Ovary (tissue), 9 donors: Measurements from ENCODE around the gene CFAP58. TPM values are rescaled to one million over a fixed set of nuclear protein-coding genes. Genes with fewer than 3 reads are reported as not detected.

Experiments used
- DNase-seq, 5 donors: peaks; one replicate each; pipeline ENCODE4 v3.0.0-alpha.2; 2019 to 2020
- H3K27ac ChIP-seq, 2 donors: fragments of 200-600 bp; one replicate each; pipeline versions ENCODE4 v1.5.1 to v1.8.0; 2019 to 2022
- H3K27me3 ChIP-seq: fragments of 200-600 bp; one replicate; pipeline ENCODE4 v1.8.0; 2022
- H3K36me3 ChIP-seq: fragments of 200-600 bp; sonication (generic); one replicate; pipeline ENCODE4 v1.5.1; 2019
- H3K4me1 ChIP-seq: one replicate; pipeline ENCODE4 v1.8.1; 2013; ENCODE audit warnings: mild to moderate bottlenecking, moderate library complexity; ENCODE audit not compliant: insufficient read depth
- H3K4me3 ChIP-seq: fragments of 200-600 bp; sonication (generic); one replicate; pipeline ENCODE4 v1.5.1; 2017
- H3K9me3 ChIP-seq, 2 donors: fragments of 200-600 bp in 1 of 2; sonication (generic) in 1 of 2; one replicate each; pipeline versions ENCODE4 v1.5.1 to v1.8.1; 2013 to 2019; ENCODE audit warnings: mild to moderate bottlenecking in 1 of 2, moderate library complexity in 1 of 2
- EP300 ChIP-seq: sonication (generic); formaldehyde crosslinking; IDR thresholded peaks from one replicate; pipeline ENCODE4 v1.6.1; 2017; ENCODE audit warnings: antibody characterized with exemption
- POLR2A ChIP-seq: fragments of 450-650 bp; IDR thresholded peaks from one replicate; pipeline ENCODE4 v1.6.1; 2017; ENCODE audit warnings: antibody characterized with exemption, mild to moderate bottlenecking, moderate library complexity
- WGBS, 3 donors: extraction: QIAGEN DNeasy Blood & Tissue Kit in 1 of 3; methylation state at CpG; one replicate each; pipeline versions ENCODE4 v1.1.5 to v1.1.7; 2013 to 2017; 5-methylcytosine and 5-hydroxymethylcytosine counted together
- intact Hi-C, 4 donors: fragments of 100-400 bp; cut with DNase I; formaldehyde crosslinking; loops; one replicate each; pipeline versions ENCODE4 v1.11.0 to v1.15.1; 2022 to 2023
- polyA plus RNA-seq, 2 donors: library from polyadenylated mRNA; stranded (reverse); fragments of 200-250 nt in 1 of 2; fragments of 350-450 nt in 1 of 2; fragmentation: Illumina TruSeq in 1 of 2; extraction: RNeasy Lipid Tissue Mini Kit (QIAGEN cat#74804) in 1 of 2; gene quantifications; one replicate each; pipeline ENCODE4 v1.2.3, GENCODE V29; 2013 to 2014
- total RNA-seq, 7 donors: library from RNA; depleted of rRNA in 2 of 7; stranded (reverse); fragments of >200 nt in 2 of 7; fragmentation: NEBNext Ultra II Directional in 3 of 7; extraction: Animal tissue kit (Norgen Biotek cat#: 25700) in 3 of 7; gene quantifications; one replicate each; pipeline versions ENCODE4 v1.1.0 to v1.2.4, GENCODE V29; 2016 to 2023
- TF ChIP-seq, protein P1 (sequence below), 3 donors: fragments of 450-650 bp in 2 of 3; fragments of 200-600 bp in 1 of 3; IDR thresholded peaks; one replicate each; pipeline versions ENCODE4 v1.5.1 to v1.8.0; 2016 to 2022; ENCODE audit warnings: antibody characterized with exemption in 3 of 3, mild to moderate bottlenecking in 1 of 3
- donor health status: DM: no; HTN: no; CAD: no; lungs with moderate emphysema.
- donor health status: DM: no; HTN: no; CAD: no.
- donor health status: Bipolar disorder and iron deficiency.
- donor health status: DM: yes; HTN: yes; CAD: no.
- donor health status: DM: no; HTN: no; CAD: no.
- donor health status: DM: yes; HTN: yes; CAD: no.

The CFAP58 gene
- total and polyA plus RNA-seq, 9 donors: 0.17 to 7.9 (median 0.60) TPM

DNA sequence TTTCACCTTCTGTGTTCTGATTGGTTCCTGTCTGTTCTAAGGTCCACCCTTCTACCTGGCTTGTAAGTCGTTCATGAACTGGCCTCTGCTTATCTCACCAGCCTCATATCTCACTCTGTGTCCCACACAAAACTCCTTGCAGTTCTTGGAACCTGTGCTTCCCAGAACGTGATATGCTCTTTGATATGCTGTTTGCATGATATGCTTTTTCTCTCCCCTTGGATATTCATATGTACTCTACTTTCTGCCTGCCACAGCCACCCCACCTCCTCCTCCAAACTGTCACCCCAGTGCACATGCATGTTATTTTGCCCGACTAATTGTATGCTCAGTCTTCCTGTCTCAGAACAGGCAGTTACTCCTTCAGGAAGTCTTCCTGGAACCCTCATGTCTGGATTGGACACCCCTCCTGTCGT is 13.5 kb upstream of the CFAP58 start:
- intact Hi-C loops: loop anchor here in 1 of 4 donors (5.0 kb wide), 1 partner anchor 43 kb away; no protein-coding TSS in a partner anchor
- TF ChIP-seq, protein P1, sequence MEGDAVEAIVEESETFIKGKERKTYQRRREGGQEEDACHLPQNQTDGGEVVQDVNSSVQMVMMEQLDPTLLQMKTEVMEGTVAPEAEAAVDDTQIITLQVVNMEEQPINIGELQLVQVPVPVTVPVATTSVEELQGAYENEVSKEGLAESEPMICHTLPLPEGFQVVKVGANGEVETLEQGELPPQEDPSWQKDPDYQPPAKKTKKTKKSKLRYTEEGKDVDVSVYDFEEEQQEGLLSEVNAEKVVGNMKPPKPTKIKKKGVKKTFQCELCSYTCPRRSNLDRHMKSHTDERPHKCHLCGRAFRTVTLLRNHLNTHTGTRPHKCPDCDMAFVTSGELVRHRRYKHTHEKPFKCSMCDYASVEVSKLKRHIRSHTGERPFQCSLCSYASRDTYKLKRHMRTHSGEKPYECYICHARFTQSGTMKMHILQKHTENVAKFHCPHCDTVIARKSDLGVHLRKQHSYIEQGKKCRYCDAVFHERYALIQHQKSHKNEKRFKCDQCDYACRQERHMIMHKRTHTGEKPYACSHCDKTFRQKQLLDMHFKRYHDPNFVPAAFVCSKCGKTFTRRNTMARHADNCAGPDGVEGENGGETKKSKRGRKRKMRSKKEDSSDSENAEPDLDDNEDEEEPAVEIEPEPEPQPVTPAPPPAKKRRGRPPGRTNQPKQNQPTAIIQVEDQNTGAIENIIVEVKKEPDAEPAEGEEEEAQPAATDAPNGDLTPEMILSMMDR (IDR thresholded peaks at IDR 0.05): no peak
- no peak for TF ChIP-seq EP300
- no peak for TF ChIP-seq POLR2A
- Histone ChIP-seq H3K36me3 (no peaks in the 10 kb centered on the region), H3K9me3 (no peaks in the 10 kb centered on the region), H3K4me3 (peak overlapping the region; percentile 92), H3K27me3 (no peaks in the 10 kb centered on the region), H3K4me1 (peaks cover 6% of the 10 kb centered on the region), H3K27ac (peak overlapping the region; percentile 89 to 97)
- WGBS, 3 donors: 8 to 12% (median 9%) methylated on average over 4 of the region's 4 CpGs
- DNase-seq: peak in 2 of 5 donors; percentile 17 to 25

DNA sequence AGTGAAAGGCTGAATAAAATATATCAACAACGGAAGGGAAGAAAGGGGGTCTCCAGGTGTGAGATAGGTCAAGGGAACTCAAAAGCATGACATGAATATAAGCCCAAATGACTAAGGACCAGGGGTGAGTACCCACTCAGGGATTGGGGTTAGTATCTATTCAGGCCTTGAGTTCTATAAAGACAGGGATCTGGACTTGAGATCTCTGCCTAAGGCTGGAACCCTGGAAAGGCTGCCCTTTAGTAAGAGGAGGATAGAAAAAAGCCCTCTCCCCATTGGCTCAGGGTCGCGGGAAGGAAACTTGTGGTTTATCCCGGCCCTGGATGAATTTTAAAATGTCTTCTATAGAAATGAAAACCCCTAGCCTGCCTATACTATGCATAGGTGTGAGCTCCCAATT is 13.0 kb upstream of the CFAP58 start:
- no peak overlapping the region for H3K4me3 ChIP-seq
- no peaks in the 10 kb centered on the region for H3K9me3 ChIP-seq
- 75 to 79% (median 77%) methylated on average over 4 of the region's 4 CpGs for WGBS, 3 donors
- intact Hi-C loops: loop anchor here in 1 of 4 donors (5.0 kb wide), 1 partner anchor 43 kb away; no protein-coding TSS in a partner anchor
- H3K36me3 ChIP-seq: no peaks in the 10 kb centered on the region
- DNase-seq: peak in 1 of 5 donors; percentile 14
- peak overlapping the region in 1 of 2 donors; percentile 89 for H3K27ac ChIP-seq
- TF ChIP-seq EP300 (no peak), POLR2A (no peak)
- TF ChIP-seq, protein P1 (IDR thresholded peaks at IDR 0.05): no peak
- H3K4me1 ChIP-seq: peaks cover 6% of the 10 kb centered on the region
- H3K27me3 ChIP-seq: no peaks in the 10 kb centered on the region

DNA sequence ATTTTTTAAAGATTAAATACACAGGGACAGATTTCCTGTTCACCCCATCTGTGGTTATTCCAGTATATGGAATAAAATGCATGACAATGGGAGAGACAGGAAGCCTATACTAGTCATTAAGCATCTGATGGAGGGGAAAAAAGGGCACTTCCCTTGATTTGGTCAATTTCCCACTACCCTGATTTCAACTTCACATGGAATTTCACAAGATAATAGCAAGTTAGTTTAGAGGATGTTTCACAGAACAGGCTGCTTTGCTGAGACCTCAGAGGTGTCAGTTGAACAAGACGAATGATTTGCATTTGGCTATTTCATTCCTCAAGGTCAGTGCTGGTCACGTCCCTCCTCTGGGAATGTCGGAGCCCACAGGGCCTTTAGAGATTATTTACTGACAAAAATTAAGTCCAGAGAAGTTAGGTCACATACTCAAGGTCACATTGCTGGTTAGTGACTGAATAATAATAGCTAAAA is 10.7 kb upstream of the CFAP58 start:
- intact Hi-C loops: loop anchor here in 1 of 4 donors (5.0 kb wide), 1 partner anchor 46 kb away; no protein-coding TSS in a partner anchor
- TF ChIP-seq, protein P1 (IDR thresholded peaks at IDR 0.05): no peak
- TF ChIP-seq EP300 (no peak), POLR2A (no peak)
- Histone ChIP-seq H3K9me3 (no peaks in the 10 kb centered on the region), H3K4me3 (no peak overlapping the region), H3K27me3 (no peaks in the 10 kb centered on the region), H3K36me3 (no peaks in the 10 kb centered on the region), H3K27ac (peak overlapping the region in 1 of 2 donors; percentile 32), H3K4me1 (peaks cover 3% of the 10 kb centered on the region)
- DNase-seq: peak in 1 of 5 donors; percentile 18
- WGBS, 3 donors: 7 to 17% (median 8%) methylated on average over 3 of the region's 3 CpGs

DNA sequence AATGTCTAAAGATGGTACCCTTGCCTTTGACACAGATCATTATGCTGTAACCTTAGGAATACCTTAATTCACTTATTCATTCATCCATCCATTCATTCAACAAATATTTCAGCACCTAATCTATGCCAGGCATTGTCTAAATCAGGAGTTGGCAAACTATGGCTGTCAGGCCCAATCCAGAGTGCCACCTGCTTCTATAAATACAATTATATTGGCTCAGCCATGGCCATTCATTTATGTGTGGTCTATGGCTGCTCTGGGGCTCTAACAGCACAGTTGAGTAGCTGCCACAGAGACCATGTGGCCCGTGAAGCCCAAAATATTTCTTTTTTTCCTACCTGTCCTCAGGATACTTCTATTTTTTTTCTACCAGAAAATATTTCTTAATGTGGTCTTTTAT is 9.4 kb upstream of the CFAP58 start:
- no peak for DNase-seq
- WGBS, 3 donors: 80 to 89% (median 86%) methylated on average over 1 of the region's 1 CpG
- intact Hi-C loops: loop anchor here in 1 of 4 donors (5.0 kb wide), 1 partner anchor 47 kb away; no protein-coding TSS in a partner anchor
- no peaks in the 10 kb centered on the region for H3K36me3 ChIP-seq
- no peak overlapping the region for H3K4me3 ChIP-seq
- TF ChIP-seq EP300 (no peak), POLR2A (no peak)
- TF ChIP-seq, protein P1 (IDR thresholded peaks at IDR 0.05): no peak
- no peaks in the 10 kb centered on the region for H3K27me3 ChIP-seq
- H3K4me1 ChIP-seq: peaks cover 3% of the 10 kb centered on the region
- H3K9me3 ChIP-seq: no peaks in the 10 kb centered on the region
- no peak overlapping the region for H3K27ac ChIP-seq
